ENCODE results near the gene MVB12B.

GRCh38 chr9:126373241-126373640, 46.6 kb downstream of the MVB12B start:
- TF ChIP-seq CTCF (conservative IDR thresholded peaks at IDR 0.05 in 1 of 2, IDR thresholded peaks at IDR 0.05 in 1 of 2; ENCODE audit: low read depth in 1 of 2, low read length in 2 of 2) (no peak), EZH2 (IDR thresholded peaks at IDR 0.05; ENCODE audit: low read length, missing control alignments) (no peak)

Data from fibroblast of lung (primary cell).